Stimulated activated CD8-positive, alpha-beta memory T cell treated with anti-CD3 and anti-CD28 coated beads, Interleukin-7, amount 100 ng/mL, for 48 hours (primary cell): Measurements from ENCODE around the gene UGT1A10.

Experiments
- DNase-seq, 2 donors: peaks; one replicate each; pipeline ENCODE4 v3.0.0-alpha.2; 2020; ENCODE audit warnings: low read depth in 1 of 2; ENCODE audit errors: extremely low read depth in 1 of 2

Gene UGT1A10

DNA sequence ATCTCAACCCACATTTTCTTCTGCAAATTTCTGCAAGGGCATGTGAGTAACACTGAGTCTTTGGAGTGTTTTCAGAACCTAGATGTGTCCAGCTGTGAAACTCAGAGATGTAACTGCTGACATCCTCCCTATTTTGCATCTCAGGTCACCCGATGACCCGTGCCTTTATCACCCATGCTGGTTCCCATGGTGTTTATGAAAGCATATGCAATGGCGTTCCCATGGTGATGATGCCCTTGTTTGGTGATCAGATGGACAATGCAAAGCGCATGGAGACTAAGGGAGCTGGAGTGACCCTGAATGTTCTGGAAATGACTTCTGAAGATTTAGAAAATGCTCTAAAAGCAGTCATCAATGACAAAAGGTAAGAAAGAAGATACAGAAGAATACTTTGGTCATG is 131.8 kb downstream of the UGT1A10 start:
- DNase-seq, result no peak

DNA sequence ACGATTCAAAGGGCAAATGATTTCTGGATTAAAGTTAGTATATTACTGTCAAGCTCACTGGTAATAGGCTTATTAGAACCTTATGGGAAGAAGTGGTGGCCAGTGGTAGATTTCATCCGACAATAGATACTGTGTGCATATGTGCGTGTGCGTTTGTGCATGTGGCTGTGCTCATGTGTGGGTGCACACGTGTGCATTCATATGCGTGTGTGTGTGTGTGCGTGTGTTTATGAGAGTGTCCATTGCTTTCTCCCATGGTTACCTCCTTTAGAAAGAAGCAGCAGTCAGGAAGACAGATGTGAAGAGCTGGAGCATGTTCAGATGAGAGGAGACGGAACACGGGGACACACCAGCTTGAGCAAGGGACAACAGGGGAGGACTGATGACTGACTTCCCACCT is 133.0 kb downstream of the UGT1A10 start:
- no peak for DNase-seq

DNA sequence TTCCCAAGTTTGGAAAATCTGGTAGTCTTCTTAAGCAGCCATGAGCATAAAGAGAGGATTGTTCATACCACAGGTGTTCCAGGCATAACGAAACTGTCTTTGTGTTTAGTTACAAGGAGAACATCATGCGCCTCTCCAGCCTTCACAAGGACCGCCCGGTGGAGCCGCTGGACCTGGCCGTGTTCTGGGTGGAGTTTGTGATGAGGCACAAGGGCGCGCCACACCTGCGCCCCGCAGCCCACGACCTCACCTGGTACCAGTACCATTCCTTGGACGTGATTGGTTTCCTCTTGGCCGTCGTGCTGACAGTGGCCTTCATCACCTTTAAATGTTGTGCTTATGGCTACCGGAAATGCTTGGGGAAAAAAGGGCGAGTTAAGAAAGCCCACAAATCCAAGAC is 135.9 kb downstream of the UGT1A10 start:
- no peak for DNase-seq

DNA sequence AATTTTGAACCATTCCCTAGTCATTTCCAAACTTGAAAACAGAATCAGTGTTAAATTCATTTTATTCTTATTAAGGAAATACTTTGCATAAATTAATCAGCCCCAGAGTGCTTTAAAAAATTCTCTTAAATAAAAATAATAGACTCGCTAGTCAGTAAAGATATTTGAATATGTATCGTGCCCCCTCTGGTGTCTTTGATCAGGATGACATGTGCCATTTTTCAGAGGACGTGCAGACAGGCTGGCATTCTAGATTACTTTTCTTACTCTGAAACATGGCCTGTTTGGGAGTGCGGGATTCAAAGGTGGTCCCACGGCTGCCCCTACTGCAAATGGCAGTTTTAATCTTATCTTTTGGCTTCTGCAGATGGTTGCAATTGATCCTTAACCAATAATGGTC is 136.3 kb downstream of the UGT1A10 start:
- no peak for DNase-seq

DNA sequence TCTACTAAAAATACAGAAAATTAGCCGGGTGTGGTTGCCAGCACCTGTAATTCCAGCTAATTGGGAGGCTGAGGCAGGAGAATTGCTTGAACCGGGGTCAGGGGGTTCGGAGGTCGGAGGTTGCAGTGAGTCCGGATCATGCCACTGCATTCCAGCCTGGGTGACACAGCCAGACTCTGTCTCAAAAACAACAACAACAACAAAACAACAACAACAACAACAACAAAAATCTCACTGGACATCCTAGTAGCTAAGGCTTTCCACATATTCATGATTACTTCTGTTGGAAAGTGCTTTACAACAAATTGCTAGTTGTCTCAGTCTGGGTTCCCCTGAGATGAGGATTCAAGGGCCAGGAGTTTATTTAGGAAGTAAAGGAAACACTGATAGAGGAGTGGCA is 137.6 kb downstream of the UGT1A10 start:
- DNase-seq, result no peak

DNA sequence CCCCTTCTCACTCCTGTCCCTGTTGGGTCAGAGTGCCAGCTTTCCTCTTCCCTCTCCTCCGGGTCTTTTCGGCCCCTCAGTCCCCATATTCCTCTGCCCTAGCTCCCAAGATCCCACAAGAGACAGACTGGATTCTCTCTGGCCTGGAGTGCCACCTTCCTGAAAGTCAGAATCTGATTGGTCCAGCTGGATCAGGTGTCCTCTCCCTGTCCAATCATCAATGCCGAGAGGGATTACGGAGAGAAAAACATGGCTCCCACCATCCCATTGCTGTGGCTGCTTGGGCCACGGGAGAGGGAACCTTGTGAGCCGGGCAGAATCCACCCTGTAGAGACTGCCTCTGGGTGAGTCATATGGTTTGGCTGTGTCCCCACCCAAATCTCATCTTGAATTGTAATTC is 139.2 kb downstream of the UGT1A10 start:
- no peak for DNase-seq

DNA sequence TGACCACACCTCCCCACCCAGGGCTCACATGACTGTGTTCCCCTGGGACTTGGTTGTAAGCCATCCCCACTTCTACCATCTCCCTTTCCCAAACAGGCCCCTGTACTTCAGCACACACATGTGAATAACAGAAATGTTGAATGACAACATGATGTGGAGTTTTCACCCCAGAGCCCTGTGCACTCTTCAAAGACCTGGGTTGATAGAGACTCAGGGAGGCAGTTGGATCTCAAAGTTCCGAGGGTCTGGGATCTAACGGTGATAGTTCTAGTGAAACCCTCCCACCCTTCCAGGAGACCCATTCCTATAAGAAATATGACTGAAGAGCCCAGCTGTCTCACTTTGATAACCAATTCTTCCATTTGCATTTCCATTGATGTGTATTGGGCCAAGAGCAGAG is 141.8 kb downstream of the UGT1A10 start, which contains the start of gene MROH2A:
Gene MROH2A, plus strand, starts transcription at position 301 of the 400 bp plus-strand sequence. CDS start 1,029 bp downstream, outside the sequence.
- DNase-seq, result no peak

DNA sequence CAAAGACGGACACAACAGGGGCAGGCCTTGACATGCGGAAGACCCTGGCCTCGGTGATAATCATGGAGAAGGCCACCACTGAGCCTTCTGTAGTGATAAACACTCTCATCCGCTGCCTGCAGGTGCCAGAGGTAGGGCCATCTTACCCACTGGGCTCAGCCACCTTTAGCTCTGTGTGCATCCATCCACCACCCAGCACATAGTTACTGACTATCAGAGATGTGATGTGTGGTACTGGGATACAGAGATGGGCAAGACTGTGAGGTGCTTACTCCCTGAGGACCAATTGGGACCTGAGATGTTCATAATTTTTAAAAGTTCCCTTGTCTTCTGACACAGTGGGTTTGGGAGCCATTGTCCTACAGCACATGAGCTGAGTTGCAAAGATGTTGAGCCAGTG is 143.5 kb downstream of the UGT1A10 start:
- DNase-seq, result no peak

DNA sequence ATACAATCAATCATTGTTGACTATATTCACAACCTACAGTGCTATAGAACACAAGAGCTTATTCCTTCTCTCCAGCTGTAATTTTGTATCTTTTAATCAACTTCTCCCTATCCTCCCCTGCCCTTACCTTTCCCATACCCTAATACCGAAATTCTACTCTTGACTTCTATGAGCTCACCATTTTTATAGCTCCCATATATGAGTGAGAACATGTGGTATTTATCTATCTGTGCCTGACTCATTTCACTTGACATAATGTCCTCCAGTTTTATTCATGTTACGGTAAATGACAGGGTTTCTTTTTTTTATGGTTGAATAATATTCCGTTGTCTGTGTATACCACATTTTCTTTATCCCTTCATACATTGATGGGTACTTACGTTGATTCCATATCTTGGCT is 144.5 kb downstream of the UGT1A10 start:
- no peak for DNase-seq

DNA sequence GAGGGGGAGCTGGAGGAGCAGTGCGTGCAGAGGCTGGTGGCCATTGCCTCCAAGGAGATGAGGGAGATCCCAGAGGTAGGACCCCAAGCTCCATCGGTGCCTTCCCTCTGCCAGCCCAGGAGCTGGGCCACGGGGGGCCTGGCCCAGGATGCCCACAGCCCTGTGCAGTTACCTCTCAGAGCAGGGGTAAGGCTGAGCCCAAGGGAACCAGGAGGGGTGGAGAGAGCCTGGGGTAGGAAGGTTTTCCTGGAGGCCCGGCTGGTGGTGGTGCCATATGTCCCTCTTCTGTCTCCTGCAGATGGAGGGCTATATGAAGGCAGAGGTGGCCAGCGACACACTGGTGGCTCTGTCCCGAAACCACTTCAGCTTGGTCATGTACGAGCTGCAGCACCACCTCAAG is 153.3 kb downstream of the UGT1A10 start:
- no peak for DNase-seq

DNA sequence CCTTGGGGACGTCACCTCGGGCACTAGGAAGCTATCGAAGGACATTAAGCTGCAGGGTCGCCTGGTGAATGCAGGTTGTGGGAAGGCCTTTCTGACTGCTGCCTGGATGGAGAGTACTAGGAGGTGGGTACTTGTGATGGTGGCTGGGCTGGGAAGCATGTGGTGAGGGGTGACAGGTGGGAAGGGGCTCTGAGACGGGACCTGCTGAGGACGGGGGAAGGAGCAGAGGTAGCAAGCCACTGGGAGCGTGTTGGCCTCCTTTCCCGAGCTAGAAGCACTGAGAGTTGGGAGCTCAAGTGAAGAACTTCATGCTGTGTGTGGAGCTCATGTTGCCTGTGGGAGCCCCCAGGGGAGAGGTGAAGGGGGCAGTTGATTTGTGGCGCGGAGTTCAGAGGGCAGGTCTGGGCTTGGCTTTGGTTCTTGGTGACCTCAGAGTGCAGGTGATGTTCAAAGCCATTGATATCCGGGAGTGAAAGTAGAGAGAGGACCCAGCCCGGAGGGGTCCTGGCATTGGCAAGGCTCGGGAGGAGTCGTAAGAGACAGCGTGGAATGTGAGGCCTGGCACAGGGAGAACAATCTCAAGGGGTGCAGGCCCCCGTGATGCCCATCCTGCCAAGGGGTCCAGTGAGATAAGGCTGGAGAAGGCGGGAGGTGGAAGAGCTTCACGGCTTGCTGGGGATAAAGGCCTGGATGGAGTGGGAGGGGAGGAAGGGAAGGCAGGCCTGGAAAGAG is 155.1 kb downstream of the UGT1A10 start:
- DNase-seq, result no peak

DNA sequence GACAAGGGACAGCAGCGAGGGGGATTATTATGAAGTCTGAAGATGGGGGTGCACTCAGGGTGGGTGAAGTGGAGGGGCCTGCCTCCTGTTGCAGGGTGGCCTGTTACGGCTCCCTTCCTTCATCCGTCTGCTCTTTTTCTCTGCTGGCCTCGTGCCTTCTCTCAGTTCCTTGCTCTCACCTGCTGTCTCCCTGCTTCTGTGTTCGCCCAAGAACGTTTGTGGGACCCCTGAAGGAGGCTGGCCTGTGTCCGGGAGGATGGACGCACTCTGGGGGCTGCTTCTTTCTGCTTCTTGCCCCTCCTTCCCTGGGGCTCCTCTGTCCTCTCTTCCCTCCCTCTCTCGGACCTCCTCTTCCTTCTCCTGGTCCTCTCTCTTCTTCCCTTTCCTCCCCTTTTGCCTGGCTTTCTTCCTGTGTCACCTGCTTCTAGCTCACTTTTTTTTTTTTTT is 155.7 kb downstream of the UGT1A10 start:
- no peak for DNase-seq

DNA sequence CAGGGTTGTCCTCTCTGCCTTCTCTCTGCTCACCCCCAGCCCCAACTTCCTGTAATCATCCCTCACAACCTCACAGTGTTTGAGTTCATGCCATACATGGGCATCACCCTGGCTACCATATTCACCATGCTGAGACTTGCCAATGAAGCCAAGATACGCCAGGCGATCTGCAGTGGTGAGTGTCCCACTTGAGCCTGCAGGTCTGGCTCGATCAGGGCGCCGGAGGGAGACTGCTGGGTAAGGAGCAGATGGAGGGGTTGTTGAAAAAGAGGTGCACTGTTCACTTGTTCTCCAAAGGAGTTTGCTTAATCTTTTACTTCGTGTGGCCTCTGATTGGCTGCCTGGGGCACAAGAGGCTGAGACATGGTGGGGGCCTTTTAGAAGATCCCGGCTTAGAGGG is 156.5 kb downstream of the UGT1A10 start:
- DNase-seq, result no peak

DNA sequence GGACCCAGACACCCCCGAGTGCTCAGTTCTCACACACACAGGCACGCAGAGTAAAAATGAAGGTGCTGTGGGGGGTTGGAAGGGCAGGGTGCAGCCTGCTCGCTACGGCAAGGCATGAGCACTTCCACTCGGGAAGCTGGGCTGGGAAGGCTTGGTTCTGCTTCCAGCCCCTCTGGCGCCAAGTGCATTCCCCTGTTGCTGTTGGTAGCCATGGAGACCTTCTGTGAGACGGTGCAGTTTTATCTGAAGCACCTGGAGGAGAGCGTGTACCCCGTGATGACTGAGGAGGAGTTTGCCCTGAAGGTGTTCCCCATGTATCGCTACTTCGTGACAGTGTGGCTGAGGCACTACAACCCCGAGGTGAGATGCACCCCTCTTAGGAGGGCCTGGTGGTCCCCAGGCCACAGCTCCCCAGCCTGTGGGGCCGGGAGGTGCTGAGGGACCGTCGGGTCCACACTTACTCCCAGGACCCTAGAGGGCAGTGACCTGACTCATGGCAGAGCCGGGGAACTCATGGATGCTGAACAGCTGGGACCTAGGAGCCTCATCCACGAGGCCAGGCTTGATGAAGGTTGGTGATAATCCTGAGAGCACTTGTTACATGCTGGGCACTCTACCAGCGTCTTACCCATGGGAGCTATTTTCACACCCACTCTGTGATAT is 157.3 kb downstream of the UGT1A10 start:
- DNase-seq, result no peak

DNA sequence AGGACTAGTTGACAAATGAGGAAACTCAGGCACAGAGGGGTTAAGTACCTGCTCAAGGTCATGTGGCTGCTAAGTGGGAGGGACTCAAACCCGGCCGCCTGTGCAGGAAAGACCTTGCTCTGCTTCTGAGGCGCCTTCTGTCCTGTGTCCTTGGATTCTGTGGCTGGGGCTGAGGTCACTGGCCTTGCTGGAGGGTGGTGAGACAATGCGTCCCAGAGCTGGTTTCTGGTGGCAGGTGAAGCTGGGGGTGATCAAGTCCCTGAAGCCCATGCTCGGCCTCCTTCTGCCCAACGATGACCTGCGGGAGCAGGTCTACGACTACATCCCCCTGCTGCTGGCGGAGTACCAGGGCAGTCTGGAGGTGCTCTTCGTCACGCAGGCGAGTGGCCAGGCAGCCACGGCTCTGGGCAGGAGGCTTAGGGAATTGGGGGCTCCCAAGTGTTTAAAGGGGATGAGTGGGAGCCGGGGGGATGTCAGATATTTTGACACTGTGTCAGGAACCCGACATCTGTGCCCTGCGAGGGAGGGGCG is 157.9 kb downstream of the UGT1A10 start:
- DNase-seq, result no peak

DNA sequence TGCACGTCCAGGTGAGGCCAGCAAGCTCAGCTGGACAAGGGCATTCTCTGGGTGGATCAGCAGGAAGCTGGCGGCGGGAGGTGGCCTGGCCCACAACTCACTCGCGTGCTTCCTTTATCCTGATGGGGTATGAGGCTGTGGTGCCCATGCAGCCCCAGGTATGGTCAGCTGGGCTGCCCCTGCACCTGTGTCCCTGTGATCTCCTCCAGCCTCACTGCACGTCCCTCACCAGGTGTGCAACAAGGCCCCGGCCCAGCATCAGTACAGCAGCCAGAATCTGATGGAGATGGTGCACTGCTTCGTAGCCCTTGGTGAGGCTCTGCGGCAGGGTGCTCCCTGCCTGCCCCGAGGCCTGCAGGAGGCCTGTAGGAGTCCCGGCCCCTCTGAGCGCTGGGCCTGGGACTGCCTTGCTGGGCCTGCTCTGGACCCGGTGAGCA is 159.5 kb downstream of the UGT1A10 start:
- no peak for DNase-seq

DNA sequence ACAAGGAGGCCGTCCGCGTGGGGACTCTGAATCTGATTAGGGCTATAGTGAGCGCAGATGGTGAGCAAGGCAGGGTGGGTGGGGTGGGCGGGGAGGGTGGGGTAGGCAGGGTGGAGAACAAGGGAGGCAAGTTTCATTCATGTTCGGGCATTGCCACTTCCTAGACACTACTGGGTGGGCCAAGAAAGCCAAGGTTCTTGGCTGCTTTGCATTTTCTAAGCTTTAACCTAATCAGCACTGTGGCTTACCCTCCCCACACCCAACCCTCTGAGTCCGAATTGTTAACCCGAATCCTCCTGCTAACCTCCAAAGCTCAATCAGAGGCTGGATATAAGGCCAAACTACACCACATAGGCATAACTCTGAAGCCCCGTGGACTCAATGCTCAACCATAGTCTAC is 160.0 kb downstream of the UGT1A10 start:
- DNase-seq, result no peak

DNA sequence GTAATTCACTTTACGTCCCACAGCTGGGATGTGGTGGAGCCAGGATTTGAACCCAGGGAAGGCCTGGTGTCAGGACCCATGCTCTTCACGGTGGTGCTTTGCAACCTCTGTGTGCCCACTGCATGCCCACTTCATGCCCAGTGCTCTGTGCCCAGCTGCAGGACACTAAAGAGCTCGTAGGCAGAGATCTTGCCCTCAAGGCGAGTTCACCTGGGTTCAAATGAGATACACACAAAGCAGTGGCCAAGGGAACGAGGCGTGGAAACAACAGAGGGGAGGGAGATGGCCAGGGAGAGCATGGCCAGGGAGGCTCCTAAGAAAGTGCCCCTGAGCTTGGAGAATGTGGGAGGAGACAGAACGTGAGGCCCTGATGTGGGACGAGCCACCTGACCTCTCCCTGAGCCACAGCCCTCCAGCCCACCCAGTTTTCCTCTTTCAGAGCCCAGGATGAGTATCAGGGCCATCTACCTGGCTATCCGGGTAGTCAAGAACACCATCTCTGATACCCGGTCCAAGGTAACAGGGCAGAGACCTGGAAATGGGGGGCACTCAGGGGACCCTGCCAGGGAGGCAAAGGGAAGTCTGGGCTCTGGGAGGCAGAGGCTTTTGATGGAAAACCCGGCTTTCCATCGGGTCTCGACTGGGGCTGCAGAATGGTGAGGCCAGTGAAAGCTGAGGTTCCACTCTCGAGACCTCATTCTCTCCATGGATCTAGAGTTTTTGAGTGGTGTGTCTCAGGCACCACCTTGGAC is 162.3 kb downstream of the UGT1A10 start:
- no peak for DNase-seq

DNA sequence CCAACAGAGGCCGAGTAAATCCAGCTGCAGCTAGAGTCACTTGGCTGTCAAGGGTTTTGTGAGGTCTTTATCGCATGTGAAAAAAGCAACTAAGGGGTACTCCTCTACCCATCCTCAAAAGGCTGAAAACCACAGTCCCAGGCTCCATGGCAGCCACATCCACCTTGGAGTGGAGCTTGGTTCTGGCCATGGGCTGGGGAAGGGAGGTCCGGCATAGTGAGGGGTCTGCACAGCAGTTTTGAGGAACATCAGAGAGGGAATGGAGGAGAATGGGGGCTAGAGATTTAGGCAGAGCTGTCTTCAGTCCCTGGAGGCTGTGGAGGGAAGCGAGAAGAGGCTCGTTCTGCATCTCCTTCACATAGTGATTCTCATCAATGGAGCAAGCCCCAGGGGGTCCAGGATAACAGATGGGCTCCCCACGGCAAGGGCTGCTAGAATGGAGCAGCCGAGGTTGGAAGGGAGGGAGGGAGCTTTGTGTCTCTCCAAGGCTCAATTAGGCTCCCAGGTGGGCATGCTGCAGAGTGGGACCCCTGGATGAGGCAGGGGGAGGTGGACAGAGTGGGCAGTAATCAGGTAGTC is 162.9 kb downstream of the UGT1A10 start:
- no peak for DNase-seq

DNA sequence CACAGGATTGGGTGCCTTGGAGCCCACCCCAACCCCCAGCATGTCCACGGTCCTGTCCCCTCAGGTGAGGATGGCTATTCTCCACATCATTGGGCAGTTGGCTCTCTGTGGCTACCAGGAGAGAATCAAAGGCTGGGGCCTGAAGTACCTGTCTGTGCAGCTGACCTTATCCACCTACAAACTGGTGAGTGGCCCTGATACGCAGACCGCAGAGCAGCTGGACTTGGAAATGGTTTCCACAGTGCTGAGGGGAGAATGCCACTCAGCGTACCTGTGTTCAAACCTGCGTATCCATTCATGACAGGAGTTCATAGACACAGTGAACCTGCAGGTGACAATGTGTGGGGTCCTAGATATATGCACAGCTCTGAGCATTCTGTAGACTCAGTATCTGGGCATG is 163.5 kb downstream of the UGT1A10 start:
- no peak for DNase-seq

DNA sequence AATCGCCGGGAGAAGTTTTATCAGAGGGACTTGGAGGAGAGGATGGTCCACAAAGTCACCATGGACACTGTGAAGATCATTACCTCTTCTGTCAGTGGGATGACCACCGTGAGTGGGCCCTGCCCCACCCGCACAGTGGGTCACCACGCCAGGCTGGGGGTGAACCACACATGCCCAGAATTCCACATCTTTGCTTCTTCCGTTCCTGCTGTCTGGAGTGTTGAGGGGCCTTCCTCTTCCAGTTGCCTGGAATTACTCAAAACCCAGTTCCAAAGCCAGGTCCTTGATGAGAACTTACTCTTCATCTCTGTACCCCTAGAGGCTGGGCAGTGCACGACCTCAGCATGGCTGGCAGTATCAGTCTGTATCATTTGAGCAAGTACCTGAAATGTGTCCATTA is 164.0 kb downstream of the UGT1A10 start:
- DNase-seq, result no peak
